GM12892 (cell line): ENCODE results near the gene ZNF385C.

ENCODE experiments used
- POLR2A ChIP-seq: IDR thresholded peaks from 2 replicates; pipeline ENCODE4 v1.6.1; 2011; ENCODE audit warnings: low read depth, low read length, control low read depth
- POLR2AphosphoS5 ChIP-seq: IDR thresholded peaks from 2 replicates; pipeline ENCODE4 v1.6.1; 2011; ENCODE audit warnings: low read depth, low read length, control low read depth

- TF ChIP-seq POLR2A (no peak), POLR2AphosphoS5 (no peak)
Observed at GRCh38 chr17:42059815-42060214, 38.5 kb downstream of the ZNF385C start.
